GM12875 (cell line): ENCODE measurements around the gene NFAT5.

ENCODE experiments used
- H3K4me3 ChIP-seq: one replicate; pipeline ENCODE4 v1.5.1; 2011; ENCODE audit warnings: low read depth, low read length, control low read depth
- TF ChIP-seq, protein P1 (sequence below): IDR thresholded peaks from 2 replicates; pipeline ENCODE4 v1.5.1; 2011; ENCODE audit warnings: low read depth, mild to moderate bottlenecking, control low read depth, inconsistent platforms, low read length, moderate library complexity, borderline replicate concordance; ENCODE audit not compliant: insufficient read depth

NFAT5 gene

GRCh38 chr16:69680358-69680757 is 114.6 kb downstream of the NFAT5 start:
- TF ChIP-seq, protein P1, sequence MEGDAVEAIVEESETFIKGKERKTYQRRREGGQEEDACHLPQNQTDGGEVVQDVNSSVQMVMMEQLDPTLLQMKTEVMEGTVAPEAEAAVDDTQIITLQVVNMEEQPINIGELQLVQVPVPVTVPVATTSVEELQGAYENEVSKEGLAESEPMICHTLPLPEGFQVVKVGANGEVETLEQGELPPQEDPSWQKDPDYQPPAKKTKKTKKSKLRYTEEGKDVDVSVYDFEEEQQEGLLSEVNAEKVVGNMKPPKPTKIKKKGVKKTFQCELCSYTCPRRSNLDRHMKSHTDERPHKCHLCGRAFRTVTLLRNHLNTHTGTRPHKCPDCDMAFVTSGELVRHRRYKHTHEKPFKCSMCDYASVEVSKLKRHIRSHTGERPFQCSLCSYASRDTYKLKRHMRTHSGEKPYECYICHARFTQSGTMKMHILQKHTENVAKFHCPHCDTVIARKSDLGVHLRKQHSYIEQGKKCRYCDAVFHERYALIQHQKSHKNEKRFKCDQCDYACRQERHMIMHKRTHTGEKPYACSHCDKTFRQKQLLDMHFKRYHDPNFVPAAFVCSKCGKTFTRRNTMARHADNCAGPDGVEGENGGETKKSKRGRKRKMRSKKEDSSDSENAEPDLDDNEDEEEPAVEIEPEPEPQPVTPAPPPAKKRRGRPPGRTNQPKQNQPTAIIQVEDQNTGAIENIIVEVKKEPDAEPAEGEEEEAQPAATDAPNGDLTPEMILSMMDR = no peak
- no peak overlapping the region for H3K4me3 ChIP-seq

- no peak overlapping the region for H3K4me3 ChIP-seq
- TF ChIP-seq, protein P1 = no peak
Observed at GRCh38 chr16:69688589-69688988, 122.8 kb downstream of the NFAT5 start.

GRCh38 chr16:69691980-69692911 is 126.5 kb downstream of the NFAT5 start:
- H3K4me3 ChIP-seq = no peak overlapping the region
- TF ChIP-seq, protein P1 = no peak

GRCh38 chr16:69693916-69694315 is 128.2 kb downstream of the NFAT5 start:
- H3K4me3 ChIP-seq = no peak overlapping the region
- TF ChIP-seq, protein P1 = no peak

DNA sequence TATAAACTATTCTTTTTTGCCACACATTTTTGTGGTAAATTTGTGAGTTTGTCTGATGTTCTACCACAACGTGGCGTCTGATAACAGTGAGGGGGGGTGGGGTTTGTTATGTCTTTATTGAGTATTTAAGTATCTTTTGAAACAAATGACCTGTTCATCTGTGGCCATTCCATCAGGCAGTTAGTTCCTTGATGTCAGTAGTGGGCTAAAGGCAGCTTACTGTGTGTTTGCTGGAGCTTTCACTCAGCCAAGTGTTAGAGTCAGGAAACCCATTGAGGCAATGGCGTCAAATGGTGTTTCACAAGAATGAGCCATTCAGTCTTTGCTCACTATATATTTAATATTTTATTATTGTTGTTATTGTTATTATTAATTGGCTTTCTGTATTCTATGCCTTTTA is 132.6 kb downstream of the NFAT5 start:
- TF ChIP-seq, protein P1 = no peak
- no peak overlapping the region for H3K4me3 ChIP-seq

GRCh38 chr16:69699915-69700314 is 134.1 kb downstream of the NFAT5 start:
- TF ChIP-seq, protein P1 = no peak
- no peak overlapping the region for H3K4me3 ChIP-seq

GRCh38 chr16:69701452-69701851 is 135.7 kb downstream of the NFAT5 start:
- H3K4me3 ChIP-seq = no peak overlapping the region
- TF ChIP-seq, protein P1 = no peak
